Tongue (tissue), 1 donor: ENCODE data around the gene HAPLN3. TPM values are rescaled to one million over a fixed set of nuclear protein-coding genes. Genes with fewer than 3 reads are reported as not detected.

Source experiments
- total RNA-seq: library from RNA; depleted of rRNA; stranded (reverse); fragments of >200 nt; gene quantifications from one replicate; pipeline ENCODE4 v1.2.3, GENCODE V29; 2014

Gene HAPLN3
- total RNA-seq, 1 donor from 2014 or later: 6.1 TPM

Other genes with a start within 250 kb of the HAPLN3 start
- gene ACAN, start 92.1 kb downstream of the HAPLN3 start, total RNA-seq: 12.6 TPM
- gene MFGE8, start 17.8 kb upstream of the HAPLN3 start, total RNA-seq: 53.5 TPM
- gene ABHD2, start 192.9 kb upstream of the HAPLN3 start, total RNA-seq: 56.5 TPM